GM12878 (cell line): ENCODE measurements around the gene MIOS. TPM values are rescaled to one million over a fixed set of nuclear protein-coding genes. Genes with fewer than 3 reads are reported as not detected.

Experiments used
- ATAC-seq: fragments of 200-7000 bp; cut with Tn5 transposase; 3 replicates; pipeline ENCODE4 v1.9.1; 2020; ENCODE audit warnings: mild to moderate bottlenecking, moderate library complexity
- BruUV-seq: library from RNA; stranded (reverse); fragments of 400-500 nt; replicated peaks from 2 replicates; lab custom pipeline; 2021; lab: Mats Ljungman, UMichigan
- CTCF ChIA-PET: fragments of 300-600 bp; sonication (Branson Sonifier 250); formaldehyde crosslinking; extraction: SDS; loops from one replicate; lab custom pipeline; 2021; ENCODE audit warnings: inconsistent platforms; lab: Yijun Ruan, JAX
- POLR2A ChIA-PET: fragments of 350-600 bp; formaldehyde crosslinking; extraction: SDS; loops from one replicate; lab custom pipeline; 2021; ENCODE audit warnings: inconsistent platforms; lab: Charles Lee
- RAD21 ChIA-PET: fragments of 300-600 bp; sonication (Branson Sonifier 250); formaldehyde crosslinking; loops from one replicate; lab custom pipeline; 2023; ENCODE audit warnings: antibody characterized with exemption; ENCODE audit not compliant: unreplicated experiment; lab: Charles Lee
- SMC1A ChIA-PET: fragments of 300-600 bp; sonication (Branson Sonifier 250); formaldehyde crosslinking; loops from one replicate; lab custom pipeline; 2023; ENCODE audit not compliant: unreplicated experiment, uncharacterized antibody; lab: Charles Lee
- DNase-seq: peaks from one replicate; pipeline ENCODE4 v3.0.0-alpha.2; 2011; ENCODE audit warnings: low read depth, low spot score
- FAIRE-seq: peaks from 3 replicates; lab custom pipeline; 2011; peaks lifted over from hg19 to GRCh38; lab: Jason Lieb, UNC
- H2AFZ ChIP-seq: 2 replicates; pipeline ENCODE4 v1.6.0; 2011; ENCODE audit warnings: low read depth, low read length, control low read depth; ENCODE audit not compliant: control insufficient read depth
- H3K27ac ChIP-seq: 2 replicates; pipeline ENCODE4 v1.5.1; 2011; ENCODE audit warnings: control low read depth; ENCODE audit not compliant: control insufficient read depth, insufficient read depth
- H3K27me3 ChIP-seq, 2 experiments: replicated peaks in 1 of 2; 2 replicates each; pipeline versions ENCODE4 v1.6.0 to v1.6.1; 2011; ENCODE audit warnings: low read length in 1 of 2; ENCODE audit not compliant: control insufficient read depth in 2 of 2, insufficient read depth in 2 of 2
- H3K36me3 ChIP-seq, 2 experiments: 2 replicates each; pipeline ENCODE4 v1.5.1; 2011; ENCODE audit warnings: low read length in 1 of 2; ENCODE audit not compliant: control insufficient read depth in 2 of 2, insufficient read depth in 2 of 2
- H3K4me1 ChIP-seq: 2 replicates; pipeline ENCODE4 v1.6.1; 2011; ENCODE audit warnings: mild to moderate bottlenecking, low read length, moderate library complexity, mixed read lengths; ENCODE audit not compliant: control insufficient read depth, insufficient read depth
- H3K4me2 ChIP-seq: 2 replicates; pipeline ENCODE4 v1.6.0; 2011; ENCODE audit warnings: control low read depth; ENCODE audit not compliant: control insufficient read depth, insufficient read depth
- H3K4me3 ChIP-seq: fragments of 200-600 bp; sonication (generic); 2 replicates; pipeline ENCODE4 v1.5.1; 2016
- H3K79me2 ChIP-seq: 2 replicates; pipeline ENCODE4 v1.6.0; 2011; ENCODE audit warnings: low read length; ENCODE audit not compliant: control insufficient read depth, insufficient read depth
- H3K9ac ChIP-seq: 2 replicates; pipeline ENCODE4 v1.8.0; 2011; ENCODE audit warnings: low read length, control low read depth, mixed read lengths; ENCODE audit not compliant: control insufficient read depth, insufficient read depth
- H3K9me3 ChIP-seq: replicated peaks from 3 replicates; pipeline ENCODE4 v1.5.1; 2011; ENCODE audit warnings: mild to moderate bottlenecking, low read length; ENCODE audit not compliant: control insufficient read depth, insufficient read depth
- H4K20me1 ChIP-seq: 2 replicates; pipeline ENCODE4 v1.6.0; 2011; ENCODE audit not compliant: control insufficient read depth, insufficient read depth
- CHD4 ChIP-seq: fragments of 200-600 bp; sonication (generic); IDR thresholded peaks from 2 replicates; pipeline ENCODE4 v1.6.1; 2016; ENCODE audit warnings: mild to moderate bottlenecking
- HDAC2 ChIP-seq: fragments of 200-600 bp; sonication (generic); IDR thresholded peaks from 2 replicates; pipeline ENCODE4 v1.6.1; 2017
- KDM1A ChIP-seq: fragments of 200-600 bp; sonication (generic); IDR thresholded peaks from 2 replicates; pipeline ENCODE4 v1.6.1; 2016; ENCODE audit warnings: borderline replicate concordance
- MEF2A ChIP-seq: IDR thresholded peaks from 2 replicates; pipeline ENCODE4 v1.6.1; 2011; ENCODE audit warnings: low read depth, mild to moderate bottlenecking, low read length, moderate library complexity; ENCODE audit not compliant: insufficient read depth
- MYB ChIP-seq: fragments of 150-350 bp; IDR thresholded peaks from 2 replicates; pipeline ENCODE4 v1.6.1; 2014; ENCODE audit warnings: mild to moderate bottlenecking, low read depth, low read length, borderline replicate concordance
- RBBP5 ChIP-seq: fragments of 200-600 bp; sonication (generic); conservative IDR thresholded peaks from 2 replicates; pipeline ENCODE4 v1.6.1; 2016
- RELB ChIP-seq: fragments of 450-650 bp; IDR thresholded peaks from 2 replicates; pipeline ENCODE4 v1.6.1; 2017; ENCODE audit warnings: low read depth, mild to moderate bottlenecking, moderate library complexity
- SIX5 ChIP-seq: IDR thresholded peaks from 2 replicates; pipeline ENCODE4 v1.6.1; 2011; ENCODE audit warnings: mild to moderate bottlenecking, low read depth, low read length, moderate library complexity; ENCODE audit not compliant: severe bottlenecking
- SKIL ChIP-seq: fragments of 450-650 bp; IDR thresholded peaks from 2 replicates; pipeline ENCODE4 v1.6.1; 2017; ENCODE audit warnings: mild to moderate bottlenecking, low read depth, inconsistent platforms; ENCODE audit not compliant: poor library complexity, severe bottlenecking
- TBL1XR1 ChIP-seq: IDR thresholded peaks from 2 replicates; pipeline ENCODE4 v1.6.1; 2012; ENCODE audit warnings: low read depth, low read length, improper control_type of control experiment
- ZBED1 ChIP-seq: IDR thresholded peaks from 2 replicates; pipeline ENCODE4 v1.6.1; 2016; ENCODE audit warnings: borderline replicate concordance
- in situ Hi-C: fragments of 300-500 bp; cut with MboI; formaldehyde crosslinking; loops from 9 replicates; pipeline ENCODE4 v1.14.3; 2018; ENCODE audit warnings: mixed read lengths
- intact Hi-C: fragments of 100-400 bp; cut with micrococcal nuclease; formaldehyde crosslinking; loops from one replicate; pipeline ENCODE4 v1.14.2; 2022; ENCODE audit not compliant: unreplicated experiment
- polyA plus RNA-seq, 11 experiments: library from polyadenylated mRNA; depleted of rRNA in 4 of 11; unstranded in 6 of 11; stranded (reverse) in 5 of 11; fragments of >200 nt; fragmentation: Nextera tagmentation in 4 of 11; fragmentation: Illumina TruSeq in 1 of 11; extraction: Ambion mirVana in 4 of 11; extraction: Trizol in 1 of 11; gene quantifications; 1 replicate in 1 of 11; 2 replicates in 10 of 11; pipeline versions ENCODE4 v1.2.1 to v1.2.3, GENCODE V29; 2011 to 2016; ENCODE audit warnings: inconsistent platforms in 2 of 11, missing spikeins in 2 of 11, low read depth in 1 of 11
- total RNA-seq, 4 experiments: library from RNA; depleted of rRNA in 3 of 4; stranded (reverse); fragments of >200 nt in 3 of 4; fragmentation: Illumina TruSeq in 1 of 4; extraction: Trizol in 1 of 4; gene quantifications; 2 replicates each; pipeline versions ENCODE4 v1.2.1 to v1.2.3, GENCODE V29; 2013 to 2021

Gene MIOS
- total and polyA plus RNA-seq, 10 of the 15 experiments (the other 5 are each of a cell fraction or from before 2014, with no cell fraction given): 13.1 to 94.9 (median 54.2) TPM

GRCh38 chr7:7563813-7564212, 2.9 kb upstream of the MIOS start:
- no peak for ATAC-seq
- H3K79me2 ChIP-seq: peaks cover 21% of the 10 kb centered on the region
- no TSS peak for BruUV-seq
- H3K9ac ChIP-seq: no peak overlapping the region
- CTCF ChIA-PET: interaction anchor here (0.6 to 1.3 kb wide), 5 partner anchors 14 to 140 kb away, joined by 3 to 5 read pairs (median 4); no protein-coding TSS in a partner anchor
- no peak for TF ChIP-seq CHD4
- TF ChIP-seq MEF2A: no peak
- TF ChIP-seq ZBED1: no peak
- no peak for TF ChIP-seq RELB
- TF ChIP-seq TBL1XR1: no peak
- no peak for TF ChIP-seq RBBP5
- no peak for TF ChIP-seq MYB
- TF ChIP-seq HDAC2: no peak
- TF ChIP-seq SKIL: no peak
- no peak for TF ChIP-seq KDM1A
- TF ChIP-seq SIX5: no peak
- intact Hi-C loops: no loop called here
- RAD21 ChIA-PET: interaction anchor here (1.3 to 1.9 kb wide), 2 partner anchors 22 to 376 kb away, joined by 4 to 5 read pairs; no protein-coding TSS in a partner anchor
- POLR2A ChIA-PET: interaction anchor here (0.9 kb wide), 1 partner anchor 12 kb away, joined by 3 read pairs; no protein-coding TSS in a partner anchor
- H3K9me3 ChIP-seq: no peaks in the 10 kb centered on the region
- H4K20me1 ChIP-seq: no peaks in the 10 kb centered on the region
- DNase-seq: no peak
- H3K27me3 ChIP-seq: no peaks in the 10 kb centered on the region
- no peak overlapping the region for H2AFZ ChIP-seq
- no peak overlapping the region for H3K4me3 ChIP-seq
- no peak overlapping the region for H3K27ac ChIP-seq
- H3K36me3 ChIP-seq: no peaks in the 10 kb centered on the region
- no peak for FAIRE-seq
- SMC1A ChIA-PET: interaction anchor here (0.9 to 1.5 kb wide), 3 partner anchors 9 to 84 kb away, joined by 3 read pairs; no protein-coding TSS in a partner anchor
- no peak overlapping the region for H3K4me2 ChIP-seq
- in situ Hi-C loops: no loop called here
- 0 out of 2 replicates have a peak, but pooled peaks cover 3% of the 10 kb centered on the region for H3K4me1 ChIP-seq
